HEK293 (cell line): ENCODE measurements around the gene NPHP1.
"Not testable (repeated sequence)": the region's sequence is repeated elsewhere in the genome, so short reads cannot be mapped to it uniquely, and the experiment has no call there.

ENCODE experiments used
- CTCF ChIA-PET: fragments of 350-600 bp; formaldehyde crosslinking; extraction: SDS; loops from one replicate; lab custom pipeline; 2021; ENCODE audit warnings: antibody characterized with exemption; lab: Yijun Ruan, JAX
- POLR2A ChIA-PET: fragments of 300-600 bp; formaldehyde crosslinking; extraction: SDS; loops from one replicate; lab custom pipeline; 2020; ENCODE audit warnings: antibody characterized with exemption, inconsistent platforms; lab: Yijun Ruan, JAX
- H3K27ac ChIP-seq: fragments of 200-500 bp; sonication (Bioruptor generic); 2 replicates; pipeline ENCODE4 v1.5.1; 2014; ENCODE audit warnings: low read depth, low read length, control low read depth, inconsistent platforms; ENCODE audit errors: extremely low read depth
- H3K36me3 ChIP-seq, 2 experiments: fragments of 200-500 bp in 1 of 2; sonication (Bioruptor generic) in 1 of 2; 1 replicate in 1 of 2; 2 replicates in 1 of 2; pipeline ENCODE4 v1.5.1; 2014 to 2017; ENCODE audit warnings: inconsistent platforms in 2 of 2, low read length in 2 of 2; ENCODE audit not compliant: control insufficient read depth in 2 of 2, insufficient read depth in 1 of 2
- H3K4me1 ChIP-seq: fragments of 200-500 bp; sonication (Bioruptor generic); 2 replicates; pipeline ENCODE4 v1.5.1; 2014; ENCODE audit warnings: mild to moderate bottlenecking, low read length, inconsistent platforms; ENCODE audit not compliant: control insufficient read depth, insufficient read depth
- H3K4me3 ChIP-seq: 2 replicates; pipeline ENCODE4 v1.5.1; 2011; ENCODE audit warnings: low read depth, mild to moderate bottlenecking, control low read depth, low read length, moderate library complexity
- H3K9me3 ChIP-seq: fragments of 200-500 bp; sonication (Bioruptor generic); 2 replicates; pipeline ENCODE4 v1.5.1; 2014; ENCODE audit warnings: low read depth, low read length, inconsistent platforms; ENCODE audit not compliant: control insufficient read depth, insufficient read depth
- HIC1 ChIP-seq: fragments of 450-650 bp; formaldehyde crosslinking; IDR thresholded peaks from 2 replicates; pipeline ENCODE4 v1.5.1; 2016; ENCODE audit warnings: missing biosample characterization, missing genetic modification characterization
- PRDM1 ChIP-seq: fragments of 450-650 bp; formaldehyde crosslinking; IDR thresholded peaks from 2 replicates; pipeline ENCODE4; 2016; ENCODE audit warnings: missing biosample characterization, missing genetic modification characterization
- SP2 ChIP-seq: fragments of 450-650 bp; formaldehyde crosslinking; IDR thresholded peaks from 2 replicates; pipeline ENCODE4 v1.5.1; 2016; ENCODE audit warnings: missing biosample characterization, missing genetic modification characterization
- SP3 ChIP-seq: fragments of 450-650 bp; formaldehyde crosslinking; IDR thresholded peaks from 2 replicates; pipeline ENCODE4 v1.5.1; 2016; ENCODE audit warnings: missing biosample characterization, missing genetic modification characterization
- TRIM28 ChIP-seq: IDR thresholded peaks from 2 replicates; pipeline ENCODE4 v1.6.1; 2011; ENCODE audit warnings: low read length, control low read depth, borderline replicate concordance
- ZBTB21 ChIP-seq: fragments of 450-650 bp; formaldehyde crosslinking; IDR thresholded peaks from 2 replicates; pipeline ENCODE4 v1.5.1; 2017; ENCODE audit warnings: missing biosample characterization, missing genetic modification characterization
- ZFP3 ChIP-seq: fragments of 450-650 bp; formaldehyde crosslinking; IDR thresholded peaks from 2 replicates; pipeline ENCODE4 v1.5.1; 2016; ENCODE audit warnings: low read depth, missing biosample characterization, missing genetic modification characterization
- ZNF19 ChIP-seq: fragments of 450-650 bp; formaldehyde crosslinking; IDR thresholded peaks from 2 replicates; pipeline ENCODE4; 2016; ENCODE audit warnings: missing biosample characterization, missing genetic modification characterization, low read depth
- ZNF223 ChIP-seq: fragments of 450-650 bp; formaldehyde crosslinking; IDR thresholded peaks from 2 replicates; pipeline ENCODE4 v1.5.1; 2016; ENCODE audit warnings: missing biosample characterization, missing genetic modification characterization
- ZNF394 ChIP-seq: fragments of 450-650 bp; formaldehyde crosslinking; IDR thresholded peaks from 2 replicates; pipeline ENCODE4 v1.5.1; 2016; ENCODE audit warnings: missing biosample characterization, missing genetic modification characterization, mild to moderate bottlenecking, moderate library complexity, borderline replicate concordance
- ZNF555 ChIP-seq: fragments of 450-650 bp; formaldehyde crosslinking; conservative IDR thresholded peaks from 2 replicates; pipeline ENCODE4 v1.5.1; 2017; ENCODE audit warnings: missing biosample characterization, mild to moderate bottlenecking, missing genetic modification characterization, inconsistent platforms
- ZNF621 ChIP-seq: fragments of 450-650 bp; formaldehyde crosslinking; IDR thresholded peaks from 2 replicates; pipeline ENCODE4 v1.5.1; 2017; ENCODE audit warnings: missing biosample characterization, missing genetic modification characterization
- TF ChIP-seq, protein P1 (sequence below): fragments of 450-650 bp; formaldehyde crosslinking; IDR thresholded peaks from 2 replicates; pipeline ENCODE4 v1.5.1; 2016; ENCODE audit warnings: missing biosample characterization, missing genetic modification characterization
- TF ChIP-seq, protein P2 (sequence below): fragments of 450-650 bp; formaldehyde crosslinking; conservative IDR thresholded peaks from 2 replicates; pipeline ENCODE4 v1.5.1; 2016; ENCODE audit warnings: low read depth, missing biosample characterization, missing genetic modification characterization
- TF ChIP-seq, protein P3 (sequence below): fragments of 450-650 bp; formaldehyde crosslinking; IDR thresholded peaks from 2 replicates; pipeline ENCODE4 v1.5.1; 2016; ENCODE audit warnings: missing biosample characterization, missing genetic modification characterization

The NPHP1 gene

DNA sequence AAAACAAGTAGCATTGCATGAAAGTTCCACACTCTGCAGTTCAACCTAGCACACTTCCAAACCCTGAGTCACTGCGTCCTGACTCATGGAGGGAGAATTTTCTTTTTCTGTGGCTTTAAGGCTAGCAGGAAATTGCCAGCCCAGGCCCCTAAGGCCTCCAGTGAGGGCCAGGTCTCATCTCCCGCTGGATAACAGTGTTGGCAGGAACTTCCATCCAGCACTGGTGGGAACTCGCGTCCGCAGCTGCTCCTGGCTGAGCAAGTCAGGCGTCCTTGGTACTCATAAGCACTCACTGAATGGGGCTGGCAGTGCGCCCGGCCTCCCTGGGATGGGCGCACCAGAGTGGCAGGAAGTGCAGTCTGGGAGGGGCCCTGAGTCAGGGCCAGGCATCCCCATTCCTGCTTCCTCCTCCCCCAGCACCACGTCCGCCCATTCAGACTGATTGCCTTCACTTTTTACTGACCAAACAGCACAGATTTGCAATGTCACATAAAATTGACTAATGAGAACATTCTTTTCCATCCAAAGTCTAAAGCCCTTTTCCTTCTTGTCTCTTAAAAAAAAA, 103.5 kb downstream of the NPHP1 start (continued):
- TF ChIP-seq HIC1 (tag by site-specific recombination) (no peak), ZNF621 (tag by site-specific recombination) (no peak), ZFP3 (tag by site-specific recombination) (no peak), TRIM28 (no peak), ZBTB21 (tag by site-specific recombination) (no peak), ZNF19 (no peak), SP3 (peak; percentile 32; the same call in 1 of the 2 replicates), ZNF223 (tag by site-specific recombination) (no peak), ZNF555 (tag by site-specific recombination) (no peak), ZNF394 (tag by site-specific recombination) (0 out of 2 replicates have a peak, but pooled peaks have one; percentile 14), PRDM1 (tag by site-specific recombination) (0 out of 2 replicates have a peak, but pooled peaks have one; percentile 16)
- TF ChIP-seq, protein P1, sequence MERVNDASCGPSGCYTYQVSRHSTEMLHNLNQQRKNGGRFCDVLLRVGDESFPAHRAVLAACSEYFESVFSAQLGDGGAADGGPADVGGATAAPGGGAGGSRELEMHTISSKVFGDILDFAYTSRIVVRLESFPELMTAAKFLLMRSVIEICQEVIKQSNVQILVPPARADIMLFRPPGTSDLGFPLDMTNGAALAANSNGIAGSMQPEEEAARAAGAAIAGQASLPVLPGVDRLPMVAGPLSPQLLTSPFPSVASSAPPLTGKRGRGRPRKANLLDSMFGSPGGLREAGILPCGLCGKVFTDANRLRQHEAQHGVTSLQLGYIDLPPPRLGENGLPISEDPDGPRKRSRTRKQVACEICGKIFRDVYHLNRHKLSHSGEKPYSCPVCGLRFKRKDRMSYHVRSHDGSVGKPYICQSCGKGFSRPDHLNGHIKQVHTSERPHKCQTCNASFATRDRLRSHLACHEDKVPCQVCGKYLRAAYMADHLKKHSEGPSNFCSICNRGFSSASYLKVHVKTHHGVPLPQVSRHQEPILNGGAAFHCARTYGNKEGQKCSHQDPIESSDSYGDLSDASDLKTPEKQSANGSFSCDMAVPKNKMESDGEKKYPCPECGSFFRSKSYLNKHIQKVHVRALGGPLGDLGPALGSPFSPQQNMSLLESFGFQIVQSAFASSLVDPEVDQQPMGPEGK (tag by site-specific recombination): peak; percentile 44; the same call in 1 of the 2 replicates
- TF ChIP-seq, protein P2, sequence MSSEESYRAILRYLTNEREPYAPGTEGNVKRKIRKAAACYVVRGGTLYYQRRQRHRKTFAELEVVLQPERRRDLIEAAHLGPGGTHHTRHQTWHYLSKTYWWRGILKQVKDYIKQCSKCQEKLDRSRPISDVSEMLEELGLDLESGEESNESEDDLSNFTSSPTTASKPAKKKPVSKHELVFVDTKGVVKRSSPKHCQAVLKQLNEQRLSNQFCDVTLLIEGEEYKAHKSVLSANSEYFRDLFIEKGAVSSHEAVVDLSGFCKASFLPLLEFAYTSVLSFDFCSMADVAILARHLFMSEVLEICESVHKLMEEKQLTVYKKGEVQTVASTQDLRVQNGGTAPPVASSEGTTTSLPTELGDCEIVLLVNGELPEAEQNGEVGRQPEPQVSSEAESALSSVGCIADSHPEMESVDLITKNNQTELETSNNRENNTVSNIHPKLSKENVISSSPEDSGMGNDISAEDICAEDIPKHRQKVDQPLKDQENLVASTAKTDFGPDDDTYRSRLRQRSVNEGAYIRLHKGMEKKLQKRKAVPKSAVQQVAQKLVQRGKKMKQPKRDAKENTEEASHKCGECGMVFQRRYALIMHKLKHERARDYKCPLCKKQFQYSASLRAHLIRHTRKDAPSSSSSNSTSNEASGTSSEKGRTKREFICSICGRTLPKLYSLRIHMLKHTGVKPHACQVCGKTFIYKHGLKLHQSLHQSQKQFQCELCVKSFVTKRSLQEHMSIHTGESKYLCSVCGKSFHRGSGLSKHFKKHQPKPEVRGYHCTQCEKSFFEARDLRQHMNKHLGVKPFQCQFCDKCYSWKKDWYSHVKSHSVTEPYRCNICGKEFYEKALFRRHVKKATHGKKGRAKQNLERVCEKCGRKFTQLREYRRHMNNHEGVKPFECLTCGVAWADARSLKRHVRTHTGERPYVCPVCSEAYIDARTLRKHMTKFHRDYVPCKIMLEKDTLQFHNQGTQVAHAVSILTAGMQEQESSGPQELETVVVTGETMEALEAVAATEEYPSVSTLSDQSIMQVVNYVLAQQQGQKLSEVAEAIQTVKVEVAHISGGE: peak; percentile 54; the same call in 1 of the 2 replicates
- TF ChIP-seq, protein P3, sequence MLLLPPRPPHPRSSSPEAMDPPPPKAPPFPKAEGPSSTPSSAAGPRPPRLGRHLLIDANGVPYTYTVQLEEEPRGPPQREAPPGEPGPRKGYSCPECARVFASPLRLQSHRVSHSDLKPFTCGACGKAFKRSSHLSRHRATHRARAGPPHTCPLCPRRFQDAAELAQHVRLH (tag by site-specific recombination): no peak
- TF ChIP-seq, all 188 proteins: peak for 25

DNA sequence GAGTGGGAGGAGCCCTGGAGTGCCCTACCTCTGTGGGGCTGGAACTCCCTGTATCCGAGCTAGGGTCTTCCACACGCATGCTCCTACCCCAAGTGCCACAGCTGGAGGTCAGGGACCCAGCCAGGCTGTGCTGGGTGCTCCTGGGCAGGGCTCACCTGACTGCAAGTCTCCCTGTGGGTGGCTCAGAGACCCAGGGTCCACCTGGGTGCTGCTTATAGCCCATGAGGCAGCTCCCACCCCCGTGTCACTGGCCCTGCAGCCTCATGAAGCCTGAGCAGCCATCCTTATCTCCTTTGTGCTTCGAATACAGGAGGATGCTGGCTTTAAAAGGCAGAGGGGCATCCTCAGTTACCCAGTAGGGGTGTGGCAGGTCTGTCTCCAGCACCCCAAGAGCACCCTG, 103.9 kb downstream of the NPHP1 start:
- CTCF ChIA-PET: not testable (repeated sequence)
- Histone ChIP-seq H3K27ac (peak overlapping the region; percentile 41; the same call in 1 of the 2 replicates), H3K4me1 (peaks cover 17% of the 10 kb centered on the region)

DNA sequence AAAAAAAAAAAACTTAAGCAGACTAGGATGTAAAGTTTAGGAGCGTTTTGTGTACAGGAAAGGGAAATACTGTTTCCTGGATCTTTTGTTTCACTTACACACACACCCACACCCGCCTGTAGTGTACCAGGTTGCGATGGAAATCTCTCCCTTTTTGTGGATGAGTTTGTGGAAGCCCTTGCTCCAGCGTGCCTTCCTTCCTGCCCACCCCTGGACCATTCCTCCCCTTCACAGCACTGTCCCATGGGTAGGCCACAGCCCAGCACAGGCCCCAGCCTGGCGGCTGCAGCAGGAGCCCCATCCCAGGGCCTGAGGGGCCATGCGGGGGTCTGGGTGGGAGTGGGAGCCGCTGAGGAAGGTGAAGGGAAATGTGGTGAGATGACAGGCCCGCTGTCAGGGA, 104.3 kb downstream of the NPHP1 start:
- TF ChIP-seq ZNF555 (tag by site-specific recombination) (no peak), SP2 (no peak)
- Histone ChIP-seq H3K36me3 (no peaks in the 10 kb centered on the region), H3K4me3 (no peak overlapping the region), H3K4me1 (peaks cover 13% of the 10 kb centered on the region), H3K27ac (no peak overlapping the region), H3K9me3 (no peaks in the 10 kb centered on the region)
- CTCF ChIA-PET: no interaction called here
- POLR2A ChIA-PET: no interaction called here

More for the DNA sequence above, 103.9 kb downstream of the NPHP1 start:
- H3K9me3 ChIP-seq, H3K36me3 ChIP-seq, H3K4me3 ChIP-seq, POLR2A ChIA-PET: not testable (repeated sequence)
